GM23248 (cell line): ENCODE data around the gene IRAG1.

Experiments
- EZH2 ChIP-seq: fragments of 200-600 bp; sonication (generic); IDR thresholded peaks from 2 replicates; pipeline ENCODE4 v1.6.1; 2018; ENCODE audit warnings: antibody characterized with exemption, mild to moderate bottlenecking; ENCODE audit not compliant: insufficient read depth, poor library complexity, severe bottlenecking
- EZH2phosphoT487 ChIP-seq: fragments of 200-600 bp; sonication (generic); IDR thresholded peaks from 2 replicates; pipeline ENCODE4 v1.6.1; 2018; ENCODE audit warnings: antibody characterized with exemption, moderate library complexity, mild to moderate bottlenecking, low read depth; ENCODE audit not compliant: insufficient read depth

GRCh38 chr11:10725907-10726253 lies 32.3 kb upstream of the IRAG1 start:
- TF ChIP-seq EZH2phosphoT487 (no peak), EZH2 (no peak)
